Osteocyte (in vitro differentiated cells): Measurements from ENCODE around the gene ADAMTSL3. TPM values are rescaled to one million over a fixed set of nuclear protein-coding genes. Genes with fewer than 3 reads are reported as not detected.

Experiments used
- DNase-seq: peaks from one replicate; pipeline ENCODE4 v3.0.0; 2021; ENCODE audit warnings: mixed read lengths; ENCODE audit not compliant: unreplicated experiment; ENCODE audit errors: extremely low spot score
- H3K27ac Mint-ChIP-seq: one replicate; pipeline ENCODE4 v1.8.0; 2021; ENCODE audit warnings: mild to moderate bottlenecking, mixed read lengths; ENCODE audit not compliant: unreplicated experiment
- H3K27me3 Mint-ChIP-seq: one replicate; pipeline ENCODE4 v1.8.0; 2021; ENCODE audit warnings: mixed read lengths; ENCODE audit not compliant: unreplicated experiment
- H3K36me3 Mint-ChIP-seq: one replicate; pipeline ENCODE4 v1.8.0; 2021; ENCODE audit warnings: mixed read lengths; ENCODE audit not compliant: unreplicated experiment
- H3K4me1 Mint-ChIP-seq: one replicate; pipeline ENCODE4 v1.8.0; 2021; ENCODE audit warnings: mixed read lengths; ENCODE audit not compliant: unreplicated experiment
- H3K4me3 Mint-ChIP-seq: one replicate; pipeline ENCODE4 v1.8.0; 2021; ENCODE audit warnings: mild to moderate bottlenecking, moderate library complexity, mixed read lengths; ENCODE audit not compliant: unreplicated experiment
- H3K9me3 Mint-ChIP-seq: one replicate; pipeline ENCODE4 v1.8.0; 2021; ENCODE audit warnings: mixed read lengths; ENCODE audit not compliant: unreplicated experiment
- total RNA-seq: library from RNA; stranded (reverse); gene quantifications from 2 replicates; pipeline ENCODE4 v1.2.1, GENCODE V29; 2021
- TF ChIP-seq, protein P1 (sequence below): fragments of 200-600 bp; sonication (generic); IDR thresholded peaks from 2 replicates; pipeline ENCODE4 v1.5.0; 2021; ENCODE audit warnings: antibody characterized with exemption, mild to moderate bottlenecking, moderate library complexity

Gene ADAMTSL3
- total RNA-seq, 1 donor from 2014 or later, result not detected

DNA sequence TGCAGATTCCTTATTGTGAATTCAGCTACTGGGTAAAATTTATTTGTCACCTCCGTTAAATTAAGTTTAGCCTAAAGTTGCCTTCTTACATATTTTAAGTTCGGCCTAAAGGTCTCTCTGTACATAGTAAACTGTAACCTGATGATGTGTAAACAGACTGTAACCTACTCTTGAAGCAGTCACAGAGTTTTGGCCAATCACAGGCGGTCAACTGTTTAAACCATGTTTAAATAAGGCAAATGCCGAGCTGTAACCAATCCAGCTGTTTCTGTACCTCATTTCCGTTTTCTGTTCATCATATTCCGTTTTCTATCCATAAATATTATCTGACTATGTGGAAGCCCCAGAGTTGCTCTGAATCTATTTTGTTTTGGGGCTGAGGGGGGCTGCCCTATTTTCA lies 2.4 kb upstream of the ADAMTSL3 start:
- no peak for DNase-seq
- H3K4me1 Mint-ChIP-seq, result no peaks in the 10 kb centered on the region
- no peaks in the 10 kb centered on the region for H3K36me3 Mint-ChIP-seq
- H3K9me3 Mint-ChIP-seq, result no peaks in the 10 kb centered on the region
- peaks cover 32% of the 10 kb centered on the region for H3K27me3 Mint-ChIP-seq
- H3K4me3 Mint-ChIP-seq, result no peak overlapping the region
- no peak overlapping the region for H3K27ac Mint-ChIP-seq
- TF ChIP-seq, protein P1, sequence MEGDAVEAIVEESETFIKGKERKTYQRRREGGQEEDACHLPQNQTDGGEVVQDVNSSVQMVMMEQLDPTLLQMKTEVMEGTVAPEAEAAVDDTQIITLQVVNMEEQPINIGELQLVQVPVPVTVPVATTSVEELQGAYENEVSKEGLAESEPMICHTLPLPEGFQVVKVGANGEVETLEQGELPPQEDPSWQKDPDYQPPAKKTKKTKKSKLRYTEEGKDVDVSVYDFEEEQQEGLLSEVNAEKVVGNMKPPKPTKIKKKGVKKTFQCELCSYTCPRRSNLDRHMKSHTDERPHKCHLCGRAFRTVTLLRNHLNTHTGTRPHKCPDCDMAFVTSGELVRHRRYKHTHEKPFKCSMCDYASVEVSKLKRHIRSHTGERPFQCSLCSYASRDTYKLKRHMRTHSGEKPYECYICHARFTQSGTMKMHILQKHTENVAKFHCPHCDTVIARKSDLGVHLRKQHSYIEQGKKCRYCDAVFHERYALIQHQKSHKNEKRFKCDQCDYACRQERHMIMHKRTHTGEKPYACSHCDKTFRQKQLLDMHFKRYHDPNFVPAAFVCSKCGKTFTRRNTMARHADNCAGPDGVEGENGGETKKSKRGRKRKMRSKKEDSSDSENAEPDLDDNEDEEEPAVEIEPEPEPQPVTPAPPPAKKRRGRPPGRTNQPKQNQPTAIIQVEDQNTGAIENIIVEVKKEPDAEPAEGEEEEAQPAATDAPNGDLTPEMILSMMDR, result no peak

DNA sequence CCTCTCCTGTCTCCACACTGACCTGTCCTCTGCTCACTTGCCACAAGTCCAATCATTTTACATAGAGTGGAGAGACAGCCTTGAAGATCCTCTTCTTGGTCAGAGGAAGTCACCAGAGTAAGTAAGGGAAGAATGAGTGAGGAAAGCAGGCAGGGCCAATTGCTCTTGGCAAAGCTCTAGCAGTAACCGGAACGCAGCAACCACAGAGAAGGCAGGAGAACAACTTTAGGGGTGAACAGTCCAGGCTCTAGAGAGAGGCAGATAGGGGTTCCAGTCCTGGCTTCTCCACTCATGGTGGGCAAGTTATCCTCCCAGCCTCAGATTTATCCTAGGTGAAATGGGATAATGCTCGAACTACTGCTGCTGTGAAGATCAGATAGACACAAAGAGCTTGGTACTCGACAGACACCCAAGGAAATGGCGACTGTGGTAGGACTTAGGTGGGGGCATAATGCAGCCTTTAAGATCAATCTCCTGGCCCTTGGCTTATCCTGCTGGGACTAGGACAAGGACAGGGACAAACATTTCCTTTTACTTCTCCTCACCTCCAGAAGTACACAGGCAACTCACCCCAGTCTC lies 1.2 kb upstream of the ADAMTSL3 start:
- Mint-ChIP-seq H3K9me3 (no peaks in the 10 kb centered on the region), H3K27me3 (peaks cover 34% of the 10 kb centered on the region), H3K4me1 (no peaks in the 10 kb centered on the region), H3K27ac (no peak overlapping the region), H3K4me3 (no peak overlapping the region), H3K36me3 (no peaks in the 10 kb centered on the region)
- no peak for DNase-seq
- TF ChIP-seq, protein P1, result no peak

DNA sequence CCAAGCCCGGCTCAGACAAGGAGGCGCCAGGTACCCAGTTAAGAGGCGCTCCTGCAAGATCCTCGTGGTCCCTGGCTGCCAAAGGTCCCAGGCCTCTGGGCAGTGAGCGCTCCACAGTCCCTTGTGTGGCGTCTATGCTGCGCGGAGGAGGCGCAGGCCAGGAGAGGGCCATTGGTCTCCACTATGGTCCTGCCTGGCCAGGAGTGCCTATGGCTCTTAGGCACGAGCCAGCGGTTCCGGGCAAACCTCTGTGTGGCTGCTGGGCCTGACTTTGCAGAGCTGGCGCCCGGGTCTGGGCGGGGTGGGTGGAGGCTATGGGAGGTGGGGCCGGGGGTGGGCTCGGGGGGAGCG lies 660 bp upstream of the ADAMTSL3 start:
- H3K27me3 Mint-ChIP-seq, result peaks cover 34% of the 10 kb centered on the region
- no peaks in the 10 kb centered on the region for H3K36me3 Mint-ChIP-seq
- no peaks in the 10 kb centered on the region for H3K9me3 Mint-ChIP-seq
- H3K27ac Mint-ChIP-seq, result no peak overlapping the region
- no peak for DNase-seq
- H3K4me1 Mint-ChIP-seq, result no peaks in the 10 kb centered on the region
- no peak overlapping the region for H3K4me3 Mint-ChIP-seq
- TF ChIP-seq, protein P1, result no peak

GRCh38 chr15:83654379-83655236 lies 685 bp downstream of the ADAMTSL3 start:
- Mint-ChIP-seq H3K27ac (no peak overlapping the region), H3K36me3 (no peaks in the 10 kb centered on the region), H3K4me3 (no peak overlapping the region), H3K27me3 (peaks cover 34% of the 10 kb centered on the region), H3K4me1 (no peaks in the 10 kb centered on the region), H3K9me3 (no peaks in the 10 kb centered on the region)
- DNase-seq, result no peak
- TF ChIP-seq, protein P1, result no peak

DNA sequence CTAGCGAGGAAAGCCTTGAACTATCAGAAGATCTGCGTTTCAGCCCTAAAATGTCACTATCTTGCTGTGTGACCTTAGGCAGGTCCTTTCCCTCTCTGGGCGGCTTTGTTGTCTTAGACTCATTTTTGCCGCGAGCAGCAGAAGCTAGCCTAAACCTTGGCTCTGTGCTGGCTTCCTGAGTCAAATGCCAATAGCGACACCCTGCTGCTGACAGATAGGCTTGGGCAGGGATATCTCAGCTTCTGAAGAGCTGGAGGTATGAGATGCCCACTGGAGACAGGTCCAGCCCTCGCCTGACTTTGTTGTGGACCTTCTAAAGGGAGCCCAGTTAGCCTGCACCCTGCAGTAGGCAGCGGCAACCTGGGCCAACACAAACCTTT lies 1.3 kb downstream of the ADAMTSL3 start:
- Mint-ChIP-seq H3K36me3 (no peaks in the 10 kb centered on the region), H3K4me1 (no peaks in the 10 kb centered on the region), H3K9me3 (no peaks in the 10 kb centered on the region), H3K27me3 (peaks cover 34% of the 10 kb centered on the region), H3K4me3 (no peak overlapping the region), H3K27ac (no peak overlapping the region)
- no peak for DNase-seq
- TF ChIP-seq, protein P1, result no peak
